ENCODE results near the gene FADS1.

FADS1 gene

GRCh38 chr11:61854206-61854895, 37.5 kb upstream of the FADS1 start:
- no peak overlapping the region for H3K4me3 ChIP-seq (ENCODE audit: low read depth, low read length)
- TF ChIP-seq MYC (IDR thresholded peaks at IDR 0.05; ENCODE audit: low read depth, low read length): no peak
- TF ChIP-seq POLR2A (IDR thresholded peaks at IDR 0.05; ENCODE audit: extremely low read depth, insufficient read length): no peak
- TF ChIP-seq, protein P1, sequence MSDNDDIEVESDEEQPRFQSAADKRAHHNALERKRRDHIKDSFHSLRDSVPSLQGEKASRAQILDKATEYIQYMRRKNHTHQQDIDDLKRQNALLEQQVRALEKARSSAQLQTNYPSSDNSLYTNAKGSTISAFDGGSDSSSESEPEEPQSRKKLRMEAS (IDR thresholded peaks at IDR 0.05; ENCODE audit: low read depth, low read length): no peak
- TF ChIP-seq, protein P2, sequence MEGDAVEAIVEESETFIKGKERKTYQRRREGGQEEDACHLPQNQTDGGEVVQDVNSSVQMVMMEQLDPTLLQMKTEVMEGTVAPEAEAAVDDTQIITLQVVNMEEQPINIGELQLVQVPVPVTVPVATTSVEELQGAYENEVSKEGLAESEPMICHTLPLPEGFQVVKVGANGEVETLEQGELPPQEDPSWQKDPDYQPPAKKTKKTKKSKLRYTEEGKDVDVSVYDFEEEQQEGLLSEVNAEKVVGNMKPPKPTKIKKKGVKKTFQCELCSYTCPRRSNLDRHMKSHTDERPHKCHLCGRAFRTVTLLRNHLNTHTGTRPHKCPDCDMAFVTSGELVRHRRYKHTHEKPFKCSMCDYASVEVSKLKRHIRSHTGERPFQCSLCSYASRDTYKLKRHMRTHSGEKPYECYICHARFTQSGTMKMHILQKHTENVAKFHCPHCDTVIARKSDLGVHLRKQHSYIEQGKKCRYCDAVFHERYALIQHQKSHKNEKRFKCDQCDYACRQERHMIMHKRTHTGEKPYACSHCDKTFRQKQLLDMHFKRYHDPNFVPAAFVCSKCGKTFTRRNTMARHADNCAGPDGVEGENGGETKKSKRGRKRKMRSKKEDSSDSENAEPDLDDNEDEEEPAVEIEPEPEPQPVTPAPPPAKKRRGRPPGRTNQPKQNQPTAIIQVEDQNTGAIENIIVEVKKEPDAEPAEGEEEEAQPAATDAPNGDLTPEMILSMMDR (IDR thresholded peaks at IDR 0.05; ENCODE audit: low read depth, low read length): no peak
- DNase-seq (ENCODE audit: low read depth): no peak

- TF ChIP-seq MYC (IDR thresholded peaks at IDR 0.05; ENCODE audit: low read depth, low read length) (no peak), POLR2A (IDR thresholded peaks at IDR 0.05; ENCODE audit: extremely low read depth, insufficient read length) (no peak)
- TF ChIP-seq, protein P1 (IDR thresholded peaks at IDR 0.05; ENCODE audit: low read depth, low read length): no peak
- TF ChIP-seq, protein P2 (IDR thresholded peaks at IDR 0.05; ENCODE audit: low read depth, low read length): no peak
- DNase-seq (ENCODE audit: low read depth): no peak
- H3K4me3 ChIP-seq (ENCODE audit: low read depth, low read length): no peak overlapping the region
Measured at GRCh38 chr11:61853698-61854169, 36.9 kb upstream of the FADS1 start.

DNA sequence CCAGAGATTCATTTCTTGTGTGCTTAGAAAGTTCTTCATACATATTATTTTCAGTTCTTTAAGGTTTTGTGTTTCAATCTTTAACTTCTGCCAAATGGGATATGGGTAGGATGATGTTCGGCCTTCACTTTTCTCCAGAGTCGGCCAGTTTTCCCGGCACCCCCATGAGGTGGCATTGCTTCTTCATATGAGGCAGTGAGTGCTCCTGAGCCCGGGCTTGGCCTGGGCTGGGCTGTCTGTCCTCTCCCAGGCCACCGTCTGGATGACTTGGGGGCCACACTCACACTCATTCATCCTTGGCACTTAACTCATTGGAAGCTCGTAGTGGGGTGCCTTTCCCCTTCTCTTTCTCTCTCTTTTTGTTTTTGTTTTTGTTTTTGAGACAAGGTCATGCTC, 35.1 kb upstream of the FADS1 start:
- H3K4me3 ChIP-seq (ENCODE audit: low read depth, low read length): no peak overlapping the region
- TF ChIP-seq, protein P2 (IDR thresholded peaks at IDR 0.05; ENCODE audit: low read depth, low read length): no peak
- TF ChIP-seq, protein P1 (IDR thresholded peaks at IDR 0.05; ENCODE audit: low read depth, low read length): no peak
- no peak for TF ChIP-seq POLR2A (IDR thresholded peaks at IDR 0.05; ENCODE audit: extremely low read depth, insufficient read length)
- no peak for DNase-seq (ENCODE audit: low read depth)

DNA sequence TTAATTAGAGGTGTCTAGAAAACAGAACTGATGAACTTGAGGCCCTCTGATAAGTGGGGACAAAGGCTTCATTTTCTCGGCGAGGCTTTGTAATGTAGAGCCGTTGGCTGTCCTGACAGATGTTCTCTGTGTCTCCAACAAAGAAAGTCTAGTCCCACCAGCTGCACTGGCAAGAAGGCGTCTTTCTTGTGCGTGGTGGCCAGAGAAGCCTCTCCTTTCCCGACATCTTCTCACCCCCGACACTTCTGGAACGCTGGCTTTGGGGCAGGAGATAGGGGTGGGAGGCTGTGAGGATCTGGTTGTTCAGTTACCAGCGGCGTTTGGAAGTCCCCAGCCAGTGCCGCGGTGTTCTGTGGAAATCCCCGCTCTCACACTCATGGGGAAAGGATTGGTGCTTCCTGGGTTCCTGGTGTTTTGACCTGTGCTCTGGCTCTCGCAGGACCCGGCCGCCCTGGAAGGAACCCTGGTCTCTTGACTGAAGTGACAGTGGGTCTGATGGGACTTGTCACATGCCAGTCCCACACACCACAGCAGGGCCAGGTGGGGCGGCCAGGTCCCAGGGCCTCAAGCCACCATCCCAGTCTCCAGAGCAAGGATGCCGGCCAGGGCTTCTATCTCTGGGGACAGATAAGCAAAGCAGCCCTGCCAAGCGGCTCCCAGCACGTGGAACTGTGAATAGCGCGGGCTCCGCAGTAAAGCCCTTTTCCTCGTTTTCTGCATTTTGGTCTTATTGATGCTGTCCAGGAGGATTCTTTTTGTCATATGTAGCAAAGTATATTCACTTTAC, 34.5 kb upstream of the FADS1 start:
- H3K4me3 ChIP-seq (ENCODE audit: low read depth, low read length): no peak overlapping the region
- no peak for DNase-seq (ENCODE audit: low read depth)
- TF ChIP-seq, protein P1 (IDR thresholded peaks at IDR 0.05; ENCODE audit: low read depth, low read length): no peak
- TF ChIP-seq MYC (IDR thresholded peaks at IDR 0.05; ENCODE audit: low read depth, low read length) (no peak), POLR2A (IDR thresholded peaks at IDR 0.05; ENCODE audit: extremely low read depth, insufficient read length) (no peak)
- TF ChIP-seq, protein P2 (IDR thresholded peaks at IDR 0.05; ENCODE audit: low read depth, low read length): no peak

DNA sequence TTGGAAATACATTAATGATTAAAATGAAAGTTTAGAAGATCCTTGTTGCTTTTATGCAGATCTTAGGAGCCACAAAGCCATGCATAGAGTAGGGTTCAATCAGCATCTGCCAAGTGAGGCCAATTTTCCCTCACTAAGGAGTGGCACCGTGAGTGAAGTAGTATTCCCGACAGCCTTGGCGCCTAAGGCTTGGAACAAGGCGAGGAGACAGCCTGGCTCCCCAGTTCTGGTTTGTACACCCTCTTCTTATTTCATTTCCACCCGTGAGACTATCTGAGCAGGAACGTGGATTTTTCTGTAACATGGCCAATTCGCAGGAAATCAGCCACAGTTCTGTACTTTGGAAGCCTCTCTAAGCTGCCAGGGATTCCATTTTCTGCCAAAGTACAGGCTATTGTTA, 33.9 kb upstream of the FADS1 start:
- TF ChIP-seq POLR2A (IDR thresholded peaks at IDR 0.05; ENCODE audit: extremely low read depth, insufficient read length) (no peak), MYC (IDR thresholded peaks at IDR 0.05; ENCODE audit: low read depth, low read length) (no peak)
- TF ChIP-seq, protein P2 (IDR thresholded peaks at IDR 0.05; ENCODE audit: low read depth, low read length): no peak
- TF ChIP-seq, protein P1 (IDR thresholded peaks at IDR 0.05; ENCODE audit: low read depth, low read length): no peak
- DNase-seq (ENCODE audit: low read depth): no peak

More for the DNA sequence above, 33.9 kb upstream of the FADS1 start:
- no peak overlapping the region for H3K4me3 ChIP-seq (ENCODE audit: low read depth, low read length)
